ENCODE data around the gene DTX2. TPM values are rescaled to one million over a fixed set of nuclear protein-coding genes. Genes with fewer than 3 reads are reported as not detected.
"Not testable (repeated sequence)": the region's sequence is repeated elsewhere in the genome, so short reads cannot be mapped to it uniquely, and the experiment has no call there.

Gene DTX2
- total and polyA plus RNA-seq, 2 of the 4 experiments (the other 2 are of a cell fraction), result 1.8 to 7.7 TPM

- H2AFZ ChIP-seq (replicated peaks; ENCODE audit: low read length, poor library complexity); H3K23ac ChIP-seq (ENCODE audit: low read depth, low read length); H3K14ac ChIP-seq (replicated peaks; ENCODE audit: low read depth, low read length); H2AK5ac ChIP-seq (ENCODE audit: low read depth, low read length); H3K4ac ChIP-seq (ENCODE audit: low read depth, low read length); H3K4me3 ChIP-seq (ENCODE audit: insufficient read depth, low read depth, low read length); H4K5ac ChIP-seq (ENCODE audit: low read depth, low read length); ATAC-seq (ENCODE audit: low read depth); H3K56ac ChIP-seq (ENCODE audit: extremely low read depth, insufficient read depth, low read length); H4K20me1 ChIP-seq (ENCODE audit: insufficient read depth, low read length); H2BK15ac ChIP-seq (ENCODE audit: low read depth, low read length); H3K9ac ChIP-seq (ENCODE audit: low read depth, low read length); H3K4me1 ChIP-seq (ENCODE audit: control insufficient read depth, insufficient read depth, low read length); H3K9me1 ChIP-seq (ENCODE audit: insufficient read depth, low read length); BruUV-seq (replicated peaks); H2AK9ac ChIP-seq (replicated peaks; ENCODE audit: low read depth, low read length, poor library complexity); H4K8ac ChIP-seq (ENCODE audit: low read depth in 2 of 2, low read length in 2 of 2); CTCF ChIA-PET; H3K4me2 ChIP-seq (ENCODE audit: low read depth, low read length); H4K91ac ChIP-seq (ENCODE audit: insufficient read depth, low read depth, low read length); POLR2A ChIA-PET (ENCODE audit: unreplicated experiment); H2BK5ac ChIP-seq (ENCODE audit: low read depth, low read length, poor library complexity, severe bottlenecking); DNase-seq; H3K79me1 ChIP-seq (ENCODE audit: low read depth in 1 of 2, low read length in 2 of 2); H2BK120ac ChIP-seq (ENCODE audit: low read depth, low read length); dilution Hi-C loops (cut with HindIII; ENCODE audit: low sequenced_read_pairs, unreplicated experiment); in situ Hi-C loops (cut with MboI; ENCODE audit: low sequenced_read_pairs); H3K18ac ChIP-seq (ENCODE audit: low read depth, low read length); H3K27me3 ChIP-seq (ENCODE audit: control insufficient read depth, insufficient read depth, low read length); H3K36me3 ChIP-seq (ENCODE audit: control insufficient read depth, insufficient read depth, low read length); H3K9me3 ChIP-seq (ENCODE audit: control insufficient read depth, insufficient read depth, low read length); H3K27ac ChIP-seq (ENCODE audit: insufficient read depth, low read length); intact Hi-C loops (cut with micrococcal nuclease); H2BK20ac ChIP-seq (ENCODE audit: low read depth, low read length): not testable (repeated sequence)
- no CpG with 5 or more reads among the region's 11 CpGs for WGBS, 2 experiments (ENCODE audit: extremely low coverage in 2 of 2, insufficient read length in 1 of 2)
Observed at GRCh38 chr7:76476280-76476679, 14.8 kb downstream of the DTX2 start.

GRCh38 chr7:76476742-76477474 lies 15.4 kb downstream of the DTX2 start:
- H2BK15ac ChIP-seq (ENCODE audit: low read depth, low read length); H3K4ac ChIP-seq (ENCODE audit: low read depth, low read length); H3K27ac ChIP-seq (ENCODE audit: insufficient read depth, low read length); H4K20me1 ChIP-seq (ENCODE audit: insufficient read depth, low read length); H3K23ac ChIP-seq (ENCODE audit: low read depth, low read length); H3K4me3 ChIP-seq (ENCODE audit: insufficient read depth, low read depth, low read length); H3K9me1 ChIP-seq (ENCODE audit: insufficient read depth, low read length); H3K4me1 ChIP-seq (ENCODE audit: control insufficient read depth, insufficient read depth, low read length); H3K4me2 ChIP-seq (ENCODE audit: low read depth, low read length); H4K5ac ChIP-seq (ENCODE audit: low read depth, low read length); H4K8ac ChIP-seq (ENCODE audit: low read depth in 2 of 2, low read length in 2 of 2); H2AK5ac ChIP-seq (ENCODE audit: low read depth, low read length); H3K14ac ChIP-seq (replicated peaks; ENCODE audit: low read depth, low read length); H3K18ac ChIP-seq (ENCODE audit: low read depth, low read length); intact Hi-C loops (cut with micrococcal nuclease); H2BK20ac ChIP-seq (ENCODE audit: low read depth, low read length); BruUV-seq (replicated peaks); H2BK5ac ChIP-seq (ENCODE audit: low read depth, low read length, poor library complexity, severe bottlenecking); dilution Hi-C loops (cut with HindIII; ENCODE audit: low sequenced_read_pairs, unreplicated experiment); H3K9me3 ChIP-seq (ENCODE audit: control insufficient read depth, insufficient read depth, low read length); H3K79me1 ChIP-seq (ENCODE audit: low read depth in 1 of 2, low read length in 2 of 2); ATAC-seq (ENCODE audit: low read depth); DNase-seq; H2AK9ac ChIP-seq (replicated peaks; ENCODE audit: low read depth, low read length, poor library complexity); H3K56ac ChIP-seq (ENCODE audit: extremely low read depth, insufficient read depth, low read length); H3K36me3 ChIP-seq (ENCODE audit: control insufficient read depth, insufficient read depth, low read length); H4K91ac ChIP-seq (ENCODE audit: insufficient read depth, low read depth, low read length); H2AFZ ChIP-seq (replicated peaks; ENCODE audit: low read length, poor library complexity); CTCF ChIA-PET; POLR2A ChIA-PET (ENCODE audit: unreplicated experiment); H2BK120ac ChIP-seq (ENCODE audit: low read depth, low read length); in situ Hi-C loops (cut with MboI; ENCODE audit: low sequenced_read_pairs); H3K9ac ChIP-seq (ENCODE audit: low read depth, low read length); H3K27me3 ChIP-seq (ENCODE audit: control insufficient read depth, insufficient read depth, low read length): not testable (repeated sequence)
- no CpG with 5 or more reads among the region's 24 CpGs for WGBS, 2 experiments (ENCODE audit: extremely low coverage in 2 of 2, insufficient read length in 1 of 2)

All from IMR-90 (cell line).